Central memory CD8-positive, alpha-beta T cell (primary cell): ENCODE data around the gene DNMT3B.

Experiments
- ATAC-seq: fragments of 150-1000 bp; cut with Tn5 transposase; replicated peaks from 2 replicates; pipeline ENCODE4 v1.10.0; 2022; ENCODE audit warnings: mild to moderate bottlenecking, moderate FRiP score, moderate number of reproducible peaks; ENCODE audit not compliant: poor library complexity, severe bottlenecking; ENCODE audit errors: extremely low read depth
- DNase-seq, 2 donors: peaks; one replicate each; pipeline ENCODE4 v3.0.0; 2021; ENCODE audit warnings: low spot score in 2 of 2
- H3K27ac Mint-ChIP-seq: one replicate; pipeline ENCODE4 v1.8.0; 2022; ENCODE audit warnings: low read depth, mild to moderate bottlenecking, moderate library complexity, mixed read lengths
- H3K27me3 Mint-ChIP-seq: one replicate; pipeline ENCODE4 v1.8.0; 2022; ENCODE audit warnings: mixed read lengths
- H3K36me3 Mint-ChIP-seq: one replicate; pipeline ENCODE4 v1.8.0; 2022; ENCODE audit warnings: mild to moderate bottlenecking, moderate library complexity, mixed read lengths; ENCODE audit not compliant: insufficient read depth
- H3K4me1 Mint-ChIP-seq: one replicate; pipeline ENCODE4 v1.8.0; 2022; ENCODE audit warnings: mixed read lengths
- H3K4me3 Mint-ChIP-seq: one replicate; pipeline ENCODE4 v1.8.0; 2022; ENCODE audit warnings: mild to moderate bottlenecking, moderate library complexity, mixed read lengths
- H3K9me3 Mint-ChIP-seq: one replicate; pipeline ENCODE4 v1.8.0; 2022; ENCODE audit warnings: mixed read lengths

The DNMT3B gene

DNA sequence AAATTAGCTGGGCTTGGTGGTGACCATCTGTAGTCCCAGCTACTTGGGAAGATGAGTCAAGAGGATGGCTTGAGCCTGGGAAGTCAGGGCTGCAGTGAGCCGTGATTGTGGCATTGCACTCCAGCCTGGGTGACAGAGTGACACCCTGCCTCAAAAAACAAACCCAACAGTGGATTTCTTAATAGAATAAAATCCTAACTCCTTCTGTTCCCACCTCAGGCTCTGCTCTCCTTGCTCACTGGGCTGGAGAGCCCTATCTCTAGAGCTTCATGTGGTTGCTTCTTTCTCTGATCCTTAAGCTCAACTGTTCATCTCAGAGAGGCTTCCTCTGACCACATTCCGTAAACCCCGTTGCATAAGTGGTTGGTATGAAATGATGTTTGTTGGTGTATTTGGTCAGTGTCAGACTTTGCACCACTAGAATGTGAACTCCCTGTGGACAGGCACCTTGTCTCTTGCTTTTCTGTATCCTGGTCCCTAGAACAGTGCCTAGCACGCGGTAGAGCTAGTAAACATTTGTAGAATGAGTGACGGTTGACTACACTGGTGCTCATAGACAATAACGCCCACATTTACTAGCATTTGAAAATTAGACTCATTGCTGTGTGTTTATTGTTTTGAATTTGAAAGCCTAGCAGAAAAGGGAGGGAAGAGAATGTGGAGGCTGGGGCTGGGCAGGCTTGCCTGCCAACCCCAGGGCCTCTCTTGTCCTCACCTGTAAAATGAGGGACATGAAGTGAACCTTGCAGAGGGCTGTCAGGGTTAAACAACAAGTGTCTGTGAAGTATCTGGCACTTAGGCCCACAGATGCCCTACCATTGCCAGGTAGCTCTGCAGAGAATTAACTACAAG lies 61.8 kb downstream of the DNMT3B start:
- no peaks in the 10 kb centered on the region for H3K27me3 Mint-ChIP-seq
- no peak for DNase-seq
- peaks cover 49% of the 10 kb centered on the region for H3K36me3 Mint-ChIP-seq
- peak overlapping the region; percentile 48 for H3K27ac Mint-ChIP-seq
- H3K4me3 Mint-ChIP-seq: no peak overlapping the region
- ATAC-seq: no peak
- H3K4me1 Mint-ChIP-seq: peaks cover 52% of the 10 kb centered on the region
- no peaks in the 10 kb centered on the region for H3K9me3 Mint-ChIP-seq

- DNase-seq (no peak), ATAC-seq (no peak)
- Mint-ChIP-seq H3K4me3 (no peak overlapping the region), H3K4me1 (peaks cover 52% of the 10 kb centered on the region), H3K9me3 (no peaks in the 10 kb centered on the region), H3K36me3 (peaks cover 70% of the 10 kb centered on the region), H3K27me3 (no peaks in the 10 kb centered on the region), H3K27ac (peak overlapping the region; percentile 4)
These were observed 66.0 kb downstream of the DNMT3B start for GRCh38 chr20:32828029-32828680.

DNA sequence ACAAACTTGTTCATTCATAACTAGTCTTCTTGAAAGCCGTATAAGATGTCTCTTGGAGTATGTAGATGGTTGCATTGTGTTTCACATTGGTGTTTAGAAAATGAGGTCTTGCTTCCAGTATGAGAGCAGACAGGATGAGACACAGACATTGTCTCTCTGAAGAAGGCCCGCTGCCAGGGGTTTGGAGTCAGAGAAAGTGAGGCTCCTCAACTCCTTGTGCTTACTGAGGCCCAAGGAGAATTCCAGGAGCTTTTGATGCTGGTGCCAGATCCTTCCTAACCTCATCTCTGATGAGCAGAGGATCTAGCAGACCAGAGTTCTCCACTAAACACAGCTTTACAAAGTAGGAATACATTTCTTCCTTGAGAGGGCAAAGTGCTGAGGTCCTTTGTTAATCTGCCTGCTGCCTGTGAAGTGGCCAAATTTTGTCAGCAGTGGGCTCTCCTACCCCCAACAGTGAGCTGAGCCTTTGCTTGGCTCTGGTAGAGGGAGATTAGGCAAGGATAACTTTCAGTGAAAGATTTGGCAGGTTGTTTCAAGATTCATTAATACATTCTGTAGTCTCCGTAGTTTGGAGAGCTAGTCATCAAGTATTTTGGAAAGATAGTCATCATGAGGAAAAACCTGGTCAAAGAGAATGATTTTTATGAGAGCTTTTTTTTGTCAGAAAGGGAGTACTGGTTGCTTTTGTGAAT lies 67.3 kb downstream of the DNMT3B start:
- H3K36me3 Mint-ChIP-seq: peaks cover 80% of the 10 kb centered on the region

DNA sequence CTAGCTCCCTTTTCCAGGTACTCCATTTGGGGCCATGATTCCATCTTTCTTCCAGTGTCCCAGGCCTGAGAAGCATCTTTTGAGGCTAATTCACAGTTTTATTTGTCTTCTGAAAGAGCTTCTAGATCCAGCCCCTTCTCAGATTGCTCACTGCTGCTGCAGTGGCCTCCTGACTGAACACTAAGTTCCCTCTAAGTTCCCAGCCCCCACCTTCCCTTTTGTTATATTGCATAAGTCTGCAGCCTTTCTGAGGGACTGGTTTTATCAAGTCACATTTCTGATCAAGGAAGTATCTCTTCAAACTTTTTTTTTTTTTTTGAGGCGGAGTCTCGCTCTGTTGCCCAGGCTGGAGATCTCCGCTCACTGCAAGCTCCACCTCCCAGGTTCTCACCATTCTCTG lies 68.3 kb downstream of the DNMT3B start:
- Mint-ChIP-seq H3K27ac (no peak overlapping the region), H3K27me3 (no peaks in the 10 kb centered on the region), H3K9me3 (no peaks in the 10 kb centered on the region), H3K4me3 (peak overlapping the region; percentile 9), H3K36me3 (peaks cover 83% of the 10 kb centered on the region), H3K4me1 (peaks cover 40% of the 10 kb centered on the region)
- DNase-seq: no peak
- ATAC-seq: no peak

More for the DNA sequence above, 67.3 kb downstream of the DNMT3B start:
- no peaks in the 10 kb centered on the region for H3K27me3 Mint-ChIP-seq
- H3K27ac Mint-ChIP-seq: peak overlapping the region; percentile 10
- H3K9me3 Mint-ChIP-seq: no peaks in the 10 kb centered on the region
- H3K4me1 Mint-ChIP-seq: peaks cover 40% of the 10 kb centered on the region
- no peak for DNase-seq
- H3K4me3 Mint-ChIP-seq: no peak overlapping the region
- ATAC-seq: no peak

DNA sequence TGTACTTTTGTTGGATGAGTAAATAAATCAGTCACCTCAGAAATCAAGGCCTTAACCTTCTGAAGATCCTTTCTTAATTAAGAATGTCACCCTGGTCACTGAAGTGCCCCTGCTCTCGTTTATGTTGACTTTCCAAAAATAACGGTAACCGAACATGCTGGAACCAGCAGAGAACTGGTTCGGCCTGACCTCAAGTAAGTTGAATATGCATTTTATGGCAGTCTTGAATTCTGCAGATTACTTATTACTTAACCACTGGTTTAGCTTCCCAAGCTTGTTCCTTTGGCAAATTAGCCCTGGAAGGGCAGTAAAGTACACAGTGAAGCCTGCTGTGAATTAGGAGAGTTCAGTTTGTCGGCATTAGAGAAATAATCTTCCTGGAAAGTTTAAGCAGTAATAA lies 69.8 kb downstream of the DNMT3B start:
- no peak for ATAC-seq
- Mint-ChIP-seq H3K36me3 (peaks cover 82% of the 10 kb centered on the region), H3K27ac (peak overlapping the region; percentile 32), H3K27me3 (no peaks in the 10 kb centered on the region), H3K4me1 (peaks cover 46% of the 10 kb centered on the region), H3K9me3 (no peaks in the 10 kb centered on the region), H3K4me3 (no peak overlapping the region)
- DNase-seq: no peak

GRCh38 chr20:32832664-32833063 lies 70.5 kb downstream of the DNMT3B start:
- peaks cover 80% of the 10 kb centered on the region for H3K36me3 Mint-ChIP-seq
- DNase-seq (no peak), ATAC-seq (no peak)
- H3K27me3 Mint-ChIP-seq: no peaks in the 10 kb centered on the region
- no peak overlapping the region for H3K4me3 Mint-ChIP-seq
- H3K27ac Mint-ChIP-seq: no peak overlapping the region
- no peaks in the 10 kb centered on the region for H3K9me3 Mint-ChIP-seq
- peaks cover 45% of the 10 kb centered on the region for H3K4me1 Mint-ChIP-seq

- Mint-ChIP-seq H3K4me1 (peaks cover 45% of the 10 kb centered on the region), H3K27me3 (no peaks in the 10 kb centered on the region), H3K27ac (no peak overlapping the region), H3K36me3 (peaks cover 84% of the 10 kb centered on the region), H3K9me3 (no peaks in the 10 kb centered on the region), H3K4me3 (no peak overlapping the region)
- DNase-seq (no peak), ATAC-seq (no peak)
These were observed 72.8 kb downstream of the DNMT3B start for GRCh38 chr20:32834972-32835371.

GRCh38 chr20:32837157-32837556 lies 75.0 kb downstream of the DNMT3B start:
- ATAC-seq: no peak
- no peak overlapping the region for H3K27ac Mint-ChIP-seq
- no peak for DNase-seq
- peaks cover 81% of the 10 kb centered on the region for H3K36me3 Mint-ChIP-seq
- H3K9me3 Mint-ChIP-seq: no peaks in the 10 kb centered on the region
- H3K4me3 Mint-ChIP-seq: no peak overlapping the region
- no peaks in the 10 kb centered on the region for H3K27me3 Mint-ChIP-seq
- H3K4me1 Mint-ChIP-seq: peaks cover 46% of the 10 kb centered on the region

- H3K9me3 Mint-ChIP-seq: no peaks in the 10 kb centered on the region
- peaks cover 76% of the 10 kb centered on the region for H3K36me3 Mint-ChIP-seq
- no peak overlapping the region for H3K27ac Mint-ChIP-seq
- DNase-seq (no peak), ATAC-seq (no peak)
- no peaks in the 10 kb centered on the region for H3K27me3 Mint-ChIP-seq
- peaks cover 49% of the 10 kb centered on the region for H3K4me1 Mint-ChIP-seq
- H3K4me3 Mint-ChIP-seq: no peak overlapping the region
These were observed 77.2 kb downstream of the DNMT3B start for GRCh38 chr20:32839227-32839981.

DNA sequence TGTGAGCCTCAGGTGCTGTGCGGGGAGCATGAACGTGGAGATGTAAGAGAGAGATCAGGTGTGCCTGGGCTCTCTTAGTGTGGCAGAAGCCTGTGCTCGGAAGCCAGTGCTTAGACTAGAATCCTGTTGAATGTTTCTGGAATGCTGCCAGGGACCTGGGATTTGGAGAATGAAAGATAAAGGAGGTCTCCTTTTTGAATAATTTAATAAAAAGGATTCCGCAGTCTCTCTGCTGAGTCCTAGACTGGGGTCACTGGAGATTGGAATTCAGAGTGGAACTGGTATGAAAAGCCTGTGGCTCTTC lies 77.7 kb downstream of the DNMT3B start:
- ATAC-seq (no peak), DNase-seq (no peak)
- no peaks in the 10 kb centered on the region for H3K9me3 Mint-ChIP-seq
- no peak overlapping the region for H3K4me3 Mint-ChIP-seq
- H3K4me1 Mint-ChIP-seq: peaks cover 53% of the 10 kb centered on the region
- peaks cover 79% of the 10 kb centered on the region for H3K36me3 Mint-ChIP-seq
- no peaks in the 10 kb centered on the region for H3K27me3 Mint-ChIP-seq
- H3K27ac Mint-ChIP-seq: no peak overlapping the region

DNA sequence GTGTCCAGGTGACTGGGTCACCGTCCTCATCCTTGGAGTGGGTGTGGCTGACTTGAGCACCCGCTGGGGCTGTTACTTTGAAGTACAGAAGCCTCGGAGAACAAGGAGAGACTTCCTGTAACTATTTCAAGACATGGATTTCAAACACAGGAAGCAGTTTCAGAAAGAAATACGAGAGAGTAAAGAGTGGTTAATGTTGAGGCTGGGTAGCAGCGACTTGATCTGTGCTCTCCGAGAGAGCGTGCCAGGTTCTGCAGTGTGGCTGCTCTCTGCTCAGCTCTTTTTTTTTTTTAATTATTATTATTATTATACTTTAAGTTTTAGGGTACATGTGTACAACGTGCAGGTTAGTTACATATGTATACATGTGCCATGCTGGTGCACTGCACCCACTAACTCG lies 79.0 kb downstream of the DNMT3B start:
- ATAC-seq: no peak
- Mint-ChIP-seq H3K27me3 (no peaks in the 10 kb centered on the region), H3K4me3 (no peak overlapping the region), H3K27ac (no peak overlapping the region), H3K4me1 (peaks cover 55% of the 10 kb centered on the region), H3K9me3 (no peaks in the 10 kb centered on the region), H3K36me3 (peaks cover 76% of the 10 kb centered on the region)
- no peak for DNase-seq

DNA sequence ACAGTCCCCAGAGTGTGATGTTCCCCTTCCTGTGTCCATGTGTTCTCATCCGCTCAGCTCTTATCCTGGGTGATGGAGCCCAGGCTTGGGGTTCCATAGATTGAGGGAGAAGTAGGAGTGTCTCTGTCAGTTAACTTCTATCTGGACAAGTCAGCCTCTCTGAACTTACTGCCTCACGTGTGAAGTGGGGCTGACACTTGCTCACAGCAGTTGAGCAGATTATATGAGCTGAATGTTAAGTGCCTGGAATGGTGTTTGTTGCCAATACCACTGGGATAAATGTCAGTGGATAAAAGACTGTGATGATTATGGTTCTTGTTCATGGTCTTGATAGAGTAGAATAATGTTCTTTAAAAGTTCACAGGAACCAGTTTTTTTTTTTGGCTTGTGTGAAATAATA lies 79.4 kb downstream of the DNMT3B start:
- H3K27me3 Mint-ChIP-seq: no peaks in the 10 kb centered on the region
- no peak overlapping the region for H3K27ac Mint-ChIP-seq
- peaks cover 52% of the 10 kb centered on the region for H3K4me1 Mint-ChIP-seq
- H3K36me3 Mint-ChIP-seq: peaks cover 75% of the 10 kb centered on the region
- no peak for DNase-seq
- H3K4me3 Mint-ChIP-seq: no peak overlapping the region
- no peak for ATAC-seq
- H3K9me3 Mint-ChIP-seq: no peaks in the 10 kb centered on the region
